HCT116 (cell line): Measurements from ENCODE around the gene CLDN3. TPM values are rescaled to one million over a fixed set of nuclear protein-coding genes. Genes with fewer than 3 reads are reported as not detected.
A peak's percentile ranks its signal among the peaks of the same experiment; 100 is the strongest.

Source experiments
- ATAC-seq: fragments of 200-7000 bp; cut with Tn5 transposase; 2 replicates; pipeline ENCODE4 v1.9.1; 2020; ENCODE audit warnings: mild to moderate bottlenecking, moderate library complexity
- BruUV-seq: library from RNA; stranded (reverse); fragments of 400-500 nt; replicated peaks from 2 replicates; lab custom pipeline; 2021; lab: Mats Ljungman, UMichigan
- CTCF ChIA-PET: fragments of 300-600 bp; sonication (Branson Sonifier 250); formaldehyde crosslinking; loops from one replicate; lab custom pipeline; 2021; ENCODE audit warnings: antibody characterized with exemption; lab: Charles Lee
- POLR2A ChIA-PET: fragments of 300-600, 350-600 bp; sonication (Branson Sonifier 250); formaldehyde crosslinking; loops from one replicate; lab custom pipeline; 2021; ENCODE audit warnings: antibody characterized with exemption; lab: Charles Lee
- RAD21 ChIA-PET, 2 experiments: fragments of 300-600 bp; sonication (Branson Sonifier 250); formaldehyde crosslinking; loops; one replicate each; lab custom pipeline; 2023; ENCODE audit warnings: low total read pairs in 2 of 2; ENCODE audit not compliant: uncharacterized antibody in 2 of 2, unreplicated experiment in 2 of 2, low non-redundant PET in 1 of 2; lab: Charles Lee
- DNase-seq: peaks from one replicate; pipeline ENCODE4 v3.0.0-alpha.2; 2010; ENCODE audit warnings: low read depth, low spot score
- H2AFZ ChIP-seq: fragments of 200-600 bp; shearing (Covaris generic), sonication (generic); 2 replicates; pipeline ENCODE4 v1.6.1; 2017; ENCODE audit warnings: low read depth, mixed run types, mixed read lengths, antibody characterized with exemption, low read length; ENCODE audit not compliant: poor library complexity, severe bottlenecking
- H3K27ac ChIP-seq: 2 replicates; pipeline ENCODE4 v1.5.1; 2012; ENCODE audit warnings: low read depth, low read length
- H3K27me3 ChIP-seq: fragments of 200-600 bp; sonication (generic); 2 replicates; pipeline ENCODE4 v1.6.1; 2016; ENCODE audit warnings: mixed run types, low read length, mixed read lengths; ENCODE audit not compliant: insufficient read depth
- H3K36me3 ChIP-seq, 2 experiments: fragments of 200-500 bp in 1 of 2; fragments of 200-600 bp in 1 of 2; sonication (Bioruptor generic) in 1 of 2; sonication (generic) in 1 of 2; 2 replicates each; pipeline versions ENCODE4 v1.5.1 to v1.6.1; 2014 to 2016; ENCODE audit warnings: low read length in 2 of 2, inconsistent platforms in 1 of 2, mixed read lengths in 1 of 2, mixed run types in 1 of 2; ENCODE audit not compliant: insufficient read depth in 2 of 2, control insufficient read depth in 1 of 2
- H3K4me1 ChIP-seq, 2 experiments: fragments of 200-600 bp in 1 of 2; sonication (generic) in 1 of 2; 2 replicates each; pipeline versions ENCODE4 v1.5.1 to v1.6.1; 2012 to 2017; ENCODE audit warnings: low read length in 2 of 2, inconsistent platforms in 1 of 2, mild to moderate bottlenecking in 1 of 2, mixed read lengths in 1 of 2, mixed run types in 1 of 2, moderate library complexity in 1 of 2; ENCODE audit not compliant: insufficient read depth in 2 of 2, control insufficient read depth in 1 of 2
- H3K4me2 ChIP-seq: fragments of 200-600 bp; sonication (generic); 2 replicates; pipeline ENCODE4 v1.6.1; 2017; ENCODE audit warnings: mixed run types, low read length, mixed read lengths
- H3K4me3 ChIP-seq, 2 experiments: fragments of 200-600 bp in 1 of 2; sonication (generic) in 1 of 2; replicated peaks in 1 of 2; 2 replicates each; pipeline ENCODE4 v1.5.1; 2011 to 2016; ENCODE audit warnings: low read length in 2 of 2, control low read depth in 1 of 2, low read depth in 1 of 2, mild to moderate bottlenecking in 1 of 2, mixed read lengths in 1 of 2, mixed run types in 1 of 2
- H3K79me2 ChIP-seq: fragments of 200-600 bp; sonication (generic); 2 replicates; pipeline ENCODE4 v1.6.1; 2017; ENCODE audit warnings: mild to moderate bottlenecking, mixed run types, low read length, moderate library complexity, mixed read lengths; ENCODE audit not compliant: insufficient read depth
- H3K9ac ChIP-seq: fragments of 200-600 bp; sonication (generic); 2 replicates; pipeline ENCODE4 v1.6.1; 2016; ENCODE audit warnings: low read length, mixed read lengths
- H3K9me2 ChIP-seq: fragments of 200-600 bp; sonication (generic), shearing (Covaris generic); 2 replicates; pipeline ENCODE4 v1.6.1; 2017; ENCODE audit warnings: mixed run types, mild to moderate bottlenecking, moderate library complexity; ENCODE audit not compliant: insufficient read depth
- H3K9me3 ChIP-seq, 2 experiments: fragments of 200-500 bp in 1 of 2; fragments of 200-600 bp in 1 of 2; sonication (Bioruptor generic) in 1 of 2; sonication (generic) in 1 of 2; 2 replicates each; pipeline ENCODE4 v1.6.1; 2014 to 2017; ENCODE audit warnings: low read length in 2 of 2, mixed read lengths in 2 of 2, inconsistent platforms in 1 of 2, low read depth in 1 of 2, mild to moderate bottlenecking in 1 of 2, mixed run types in 1 of 2, moderate library complexity in 1 of 2; ENCODE audit not compliant: control insufficient read depth in 1 of 2, insufficient read depth in 1 of 2
- H4K20me1 ChIP-seq: fragments of 200-600 bp; sonication (generic), shearing (Covaris generic); 2 replicates; pipeline ENCODE4 v1.6.1; 2017; ENCODE audit warnings: mixed run types, mild to moderate bottlenecking, moderate library complexity; ENCODE audit not compliant: insufficient read depth
- CEBPB ChIP-seq: IDR thresholded peaks from 2 replicates; pipeline ENCODE4 v1.6.1; 2012; ENCODE audit warnings: low read depth
- EGR1 ChIP-seq: IDR thresholded peaks from 2 replicates; pipeline ENCODE4 v1.6.1; 2012; ENCODE audit warnings: low read depth
- FOSL1 ChIP-seq: IDR thresholded peaks from 2 replicates; pipeline ENCODE4 v1.6.1; 2012; ENCODE audit warnings: low read depth
- POLR2A ChIP-seq: IDR thresholded peaks from 2 replicates; pipeline ENCODE4 v1.7.0; 2011; ENCODE audit warnings: borderline replicate concordance; ENCODE audit not compliant: insufficient read depth, insufficient read length; ENCODE audit errors: extremely low read depth
- POLR2AphosphoS5 ChIP-seq: IDR thresholded peaks from 2 replicates; pipeline ENCODE4 v1.6.1; 2011; ENCODE audit warnings: mild to moderate bottlenecking, low read depth, low read length, moderate library complexity
- SP1 ChIP-seq: IDR thresholded peaks from 2 replicates; pipeline ENCODE4 v1.6.1; 2012; ENCODE audit warnings: low read depth
- SRF ChIP-seq: IDR thresholded peaks from 2 replicates; pipeline ENCODE4 v1.6.1; 2012; ENCODE audit warnings: low read depth
- TCF7L2 ChIP-seq: IDR thresholded peaks from 2 replicates; pipeline ENCODE4 v1.7.0; 2011; ENCODE audit warnings: borderline replicate concordance, inconsistent platforms; ENCODE audit not compliant: insufficient read depth, insufficient read length; ENCODE audit errors: extremely low read depth
- YY1 ChIP-seq: IDR thresholded peaks from 2 replicates; pipeline ENCODE4 v1.6.1; 2011; ENCODE audit warnings: low read length, low read depth, moderate library complexity, mild to moderate bottlenecking; ENCODE audit not compliant: insufficient replicate concordance; ENCODE audit errors: extremely low read depth
- ZBTB33 ChIP-seq: IDR thresholded peaks from 2 replicates; pipeline ENCODE4 v1.6.1; 2011; ENCODE audit warnings: mild to moderate bottlenecking, low read length, moderate library complexity; ENCODE audit not compliant: insufficient replicate concordance; ENCODE audit errors: extremely low read depth
- ZFX ChIP-seq: fragments of 450-650 bp; IDR thresholded peaks from 2 replicates; pipeline ENCODE4 v1.6.1; 2017
- ZNF274 ChIP-seq: fragments of 200-500 bp; sonication (Bioruptor generic); IDR thresholded peaks from 2 replicates; pipeline ENCODE4 v1.6.1; 2014; ENCODE audit warnings: mild to moderate bottlenecking, low read depth, low read length, inconsistent platforms
- intact Hi-C: fragments of 100-400 bp; cut with micrococcal nuclease; formaldehyde crosslinking; loops from 2 replicates; pipeline ENCODE4 v1.10.0; 2022
- total RNA-seq: library from RNA; stranded (reverse); gene quantifications from one replicate; pipeline ENCODE4 v1.2.1, GENCODE V29; 2021; ENCODE audit not compliant: unreplicated experiment
- TF ChIP-seq, protein P1 (sequence below): IDR thresholded peaks from 2 replicates; pipeline ENCODE4 v1.6.1; 2012

Gene CLDN3
- total RNA-seq, 1 experiment from 2014 or later = 19.2 TPM

- BruUV-seq = no TSS peak
- H3K9me2 ChIP-seq = no peaks in the 10 kb centered on the region
- H4K20me1 ChIP-seq = no peaks in the 10 kb centered on the region
- no peak for ATAC-seq
- ChIA-PET RAD21 (no interaction called here), CTCF (interaction anchor here (0.7 kb wide), 1 partner anchor 13 kb away, joined by 3 read pairs; no protein-coding TSS in a partner anchor), POLR2A (interaction anchor here (1.4 kb wide), 1 partner anchor 62 kb away, joined by 3 read pairs; no protein-coding TSS in a partner anchor)
- H3K79me2 ChIP-seq = peaks cover 18% of the 10 kb centered on the region
- H3K36me3 ChIP-seq = no peaks in the 10 kb centered on the region
- H3K4me2 ChIP-seq = peak overlapping the region; percentile 85; the same call in 1 of the 2 replicates
- peaks cover 39 to 60% of the 10 kb centered on the region in 2 experiments for H3K4me1 ChIP-seq
- H3K27ac ChIP-seq = no peak overlapping the region
- no peak for DNase-seq
- intact Hi-C loops = no loop called here
- no peak overlapping the region for H3K9ac ChIP-seq
- no peaks in the 10 kb centered on the region for H3K9me3 ChIP-seq
- H3K4me3 ChIP-seq = no peak overlapping the region
- TF ChIP-seq CEBPB = no peak
- TF ChIP-seq POLR2A = no peak
- TF ChIP-seq FOSL1 = no peak
- no peak for TF ChIP-seq SP1
- no peak for TF ChIP-seq EGR1
- TF ChIP-seq ZNF274 = no peak
- TF ChIP-seq ZBTB33 = no peak
- no peak for TF ChIP-seq POLR2AphosphoS5
- TF ChIP-seq TCF7L2 = no peak
- no peak for TF ChIP-seq ZFX
- TF ChIP-seq SRF = no peak
- no peak for TF ChIP-seq YY1
- TF ChIP-seq, protein P1, sequence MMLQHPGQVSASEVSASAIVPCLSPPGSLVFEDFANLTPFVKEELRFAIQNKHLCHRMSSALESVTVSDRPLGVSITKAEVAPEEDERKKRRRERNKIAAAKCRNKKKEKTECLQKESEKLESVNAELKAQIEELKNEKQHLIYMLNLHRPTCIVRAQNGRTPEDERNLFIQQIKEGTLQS = no peak
- no peak overlapping the region for H2AFZ ChIP-seq
- no peaks in the 10 kb centered on the region for H3K27me3 ChIP-seq
These were observed 32.4 kb upstream of the CLDN3 start for GRCh38 chr7:73802459-73802858.
